Measurements from ENCODE around the gene SPRED2.

Gene SPRED2

DNA sequence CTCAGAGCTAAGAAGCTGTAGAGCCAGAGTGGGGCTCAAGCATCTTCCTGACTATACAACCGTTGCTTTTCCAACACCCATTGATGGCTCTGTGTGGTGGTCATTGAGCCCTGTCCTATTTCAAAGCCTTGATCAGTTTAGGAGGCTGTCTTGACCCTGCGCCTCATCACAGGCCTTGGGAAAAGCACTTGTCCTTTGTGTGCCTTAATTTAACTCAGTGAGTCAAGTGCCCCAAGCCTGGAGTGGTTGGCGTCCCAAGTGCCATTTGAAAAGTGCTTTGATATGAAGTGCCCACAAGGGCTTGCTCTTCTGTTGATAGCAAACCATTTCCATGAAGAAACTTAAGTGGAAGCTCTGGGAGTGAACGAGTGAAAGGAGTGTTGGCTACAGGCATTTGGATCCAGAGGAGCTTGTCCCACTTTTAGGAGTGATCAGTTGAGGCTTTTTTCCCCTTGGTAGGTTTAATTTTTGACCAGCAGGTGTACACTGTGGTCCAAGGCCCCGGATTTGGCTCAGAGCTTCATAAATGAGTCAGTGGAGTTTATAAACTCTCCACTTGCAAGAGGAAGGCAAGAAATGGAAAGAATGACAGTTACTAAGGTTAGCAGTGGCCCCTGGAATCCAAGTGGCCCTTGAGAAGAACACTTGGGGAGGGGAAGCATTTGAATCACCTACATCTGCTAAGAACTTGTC is 154.5 kb downstream of the SPRED2 start:
- Histone ChIP-seq H3K9me3 (ENCODE audit: insufficient read depth, low read length) (no peaks in the 10 kb centered on the region), H3K4me2 (ENCODE audit: low read length) (no peak overlapping the region), H3K27ac (ENCODE audit: low read length) (no peak overlapping the region), H4K20me1 (ENCODE audit: insufficient read depth, low read length) (peaks cover 5% of the 10 kb centered on the region; the same call in 1 of the 2 replicates), H3K9ac (ENCODE audit: low read length) (no peak overlapping the region), H3K27me3 (ENCODE audit: low read depth, low read length) (no peaks in the 10 kb centered on the region), H3K79me2 (ENCODE audit: low read length) (no peaks in the 10 kb centered on the region), H3K4me3 (ENCODE audit: low read length) (no peak overlapping the region), H3K36me3 (replicated peaks; ENCODE audit: low read depth, low read length) (peaks cover 4% of the 10 kb centered on the region), H3K4me1 (ENCODE audit: low read length) (no peaks in the 10 kb centered on the region), H2AFZ (ENCODE audit: low read depth, low read length) (no peak overlapping the region)
- no peak for TF ChIP-seq EZH2phosphoT487 (IDR thresholded peaks at IDR 0.05; ENCODE audit: low read depth)
- TF ChIP-seq, protein P1, sequence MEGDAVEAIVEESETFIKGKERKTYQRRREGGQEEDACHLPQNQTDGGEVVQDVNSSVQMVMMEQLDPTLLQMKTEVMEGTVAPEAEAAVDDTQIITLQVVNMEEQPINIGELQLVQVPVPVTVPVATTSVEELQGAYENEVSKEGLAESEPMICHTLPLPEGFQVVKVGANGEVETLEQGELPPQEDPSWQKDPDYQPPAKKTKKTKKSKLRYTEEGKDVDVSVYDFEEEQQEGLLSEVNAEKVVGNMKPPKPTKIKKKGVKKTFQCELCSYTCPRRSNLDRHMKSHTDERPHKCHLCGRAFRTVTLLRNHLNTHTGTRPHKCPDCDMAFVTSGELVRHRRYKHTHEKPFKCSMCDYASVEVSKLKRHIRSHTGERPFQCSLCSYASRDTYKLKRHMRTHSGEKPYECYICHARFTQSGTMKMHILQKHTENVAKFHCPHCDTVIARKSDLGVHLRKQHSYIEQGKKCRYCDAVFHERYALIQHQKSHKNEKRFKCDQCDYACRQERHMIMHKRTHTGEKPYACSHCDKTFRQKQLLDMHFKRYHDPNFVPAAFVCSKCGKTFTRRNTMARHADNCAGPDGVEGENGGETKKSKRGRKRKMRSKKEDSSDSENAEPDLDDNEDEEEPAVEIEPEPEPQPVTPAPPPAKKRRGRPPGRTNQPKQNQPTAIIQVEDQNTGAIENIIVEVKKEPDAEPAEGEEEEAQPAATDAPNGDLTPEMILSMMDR (IDR thresholded peaks at IDR 0.05; ENCODE audit: low read depth, low read length), result no peak; the same call in 1 of the 2 replicates

DNA sequence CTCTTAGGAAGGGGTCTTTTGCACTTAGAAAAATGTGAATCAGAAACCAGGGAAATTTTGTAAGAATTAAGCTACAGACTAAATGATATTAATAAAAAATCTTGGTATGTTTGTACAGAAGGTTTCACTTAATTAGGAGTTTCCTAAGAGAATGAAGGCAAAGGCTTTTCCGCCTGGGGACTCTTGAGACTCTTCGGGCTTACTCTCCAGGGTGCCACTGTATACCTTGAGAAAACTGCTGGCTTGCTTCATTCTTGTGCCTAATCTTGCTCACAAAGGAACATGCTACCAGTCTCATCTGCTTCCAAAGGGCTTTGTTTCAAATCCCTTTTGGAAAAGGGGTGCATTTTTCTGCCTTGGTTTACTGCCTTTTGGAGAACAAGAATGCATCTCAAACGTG is 155.3 kb downstream of the SPRED2 start:
- no peak overlapping the region for H3K4me3 ChIP-seq (ENCODE audit: low read length)
- H4K20me1 ChIP-seq (ENCODE audit: insufficient read depth, low read length), result peaks cover 5% of the 10 kb centered on the region; the same call in 1 of the 2 replicates
- no peak overlapping the region for H2AFZ ChIP-seq (ENCODE audit: low read depth, low read length)
- no peaks in the 10 kb centered on the region for H3K79me2 ChIP-seq (ENCODE audit: low read length)
- no peaks in the 10 kb centered on the region for H3K27me3 ChIP-seq (ENCODE audit: low read depth, low read length)
- H3K27ac ChIP-seq (ENCODE audit: low read length), result no peak overlapping the region
- peaks cover 13% of the 10 kb centered on the region for H3K36me3 ChIP-seq (replicated peaks; ENCODE audit: low read depth, low read length)
- TF ChIP-seq EZH2phosphoT487 (IDR thresholded peaks at IDR 0.05; ENCODE audit: low read depth), result no peak
- TF ChIP-seq, protein P1 (IDR thresholded peaks at IDR 0.05; ENCODE audit: low read depth, low read length), result no peak
- no peaks in the 10 kb centered on the region for H3K4me1 ChIP-seq (ENCODE audit: low read length)
- H3K4me2 ChIP-seq (ENCODE audit: low read length), result no peak overlapping the region
- no peak overlapping the region for H3K9ac ChIP-seq (ENCODE audit: low read length)
- H3K9me3 ChIP-seq (ENCODE audit: insufficient read depth, low read length), result no peaks in the 10 kb centered on the region

DNA sequence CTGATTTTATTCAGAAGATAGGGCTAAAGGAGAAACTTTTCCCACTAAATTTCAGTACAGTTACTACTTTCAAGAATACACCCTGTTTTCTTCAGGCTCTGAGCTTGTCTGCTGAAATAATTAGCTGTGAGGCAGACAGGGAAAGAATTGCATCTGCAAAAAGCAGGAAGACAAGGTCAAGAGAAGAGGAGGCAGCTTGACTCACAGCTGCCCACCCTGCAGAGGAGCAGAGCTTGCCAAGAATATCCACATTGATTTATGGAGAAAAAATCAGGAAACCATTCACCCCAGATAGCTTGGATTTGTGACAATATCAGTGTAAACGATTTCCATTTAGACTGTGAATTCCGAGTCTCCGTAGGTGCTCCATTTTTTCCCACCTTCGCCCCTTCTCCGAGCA is 155.8 kb downstream of the SPRED2 start:
- TF ChIP-seq, protein P1 (IDR thresholded peaks at IDR 0.05; ENCODE audit: low read depth, low read length), result no peak
- TF ChIP-seq EZH2phosphoT487 (IDR thresholded peaks at IDR 0.05; ENCODE audit: low read depth), result no peak
- Histone ChIP-seq H3K27me3 (ENCODE audit: low read depth, low read length) (no peaks in the 10 kb centered on the region), H3K27ac (ENCODE audit: low read length) (no peak overlapping the region)

DNA sequence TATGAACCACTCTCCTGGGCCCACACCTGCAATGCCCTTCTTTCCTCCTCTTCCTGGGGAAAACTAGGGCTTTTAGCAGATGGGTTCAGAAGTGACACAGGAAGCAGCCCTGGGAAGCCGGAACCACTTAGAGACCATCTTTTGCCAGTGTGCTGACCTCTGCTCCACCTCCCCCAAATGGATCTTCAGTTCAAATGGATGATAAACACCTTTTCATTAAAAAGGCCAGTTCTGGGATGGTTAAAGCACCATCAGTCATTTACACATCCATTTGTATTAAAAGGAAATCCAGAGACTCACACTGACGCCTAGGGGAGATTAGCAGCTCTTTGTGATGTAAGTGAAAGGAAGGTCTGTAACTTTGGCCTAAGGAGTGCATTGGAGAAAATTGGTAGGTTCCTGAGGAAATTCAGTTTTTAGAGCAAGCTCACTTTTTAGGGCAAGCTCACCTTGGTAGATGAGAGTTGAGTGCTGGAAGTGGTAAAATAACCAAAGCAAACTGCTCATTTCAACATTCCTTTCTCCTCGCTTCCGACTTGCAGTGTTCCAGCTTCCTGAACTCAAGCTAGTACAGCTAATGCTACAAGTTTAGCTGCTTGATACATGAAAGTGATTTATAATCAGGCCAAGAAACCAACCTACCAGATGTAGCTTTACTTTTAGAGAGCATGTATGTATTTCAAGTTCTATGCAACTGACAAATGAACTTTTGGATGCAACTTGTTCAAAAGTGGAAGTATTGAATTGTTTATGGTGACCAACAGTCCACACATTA is 157.1 kb downstream of the SPRED2 start:
- Histone ChIP-seq H2AFZ (ENCODE audit: low read depth, low read length) (no peak overlapping the region), H3K27me3 (ENCODE audit: low read depth, low read length) (no peaks in the 10 kb centered on the region)

More for the DNA sequence above, 155.8 kb downstream of the SPRED2 start:
- Histone ChIP-seq H4K20me1 (ENCODE audit: insufficient read depth, low read length) (peaks cover 5% of the 10 kb centered on the region; the same call in 1 of the 2 replicates), H3K9me3 (ENCODE audit: insufficient read depth, low read length) (no peaks in the 10 kb centered on the region), H3K4me3 (ENCODE audit: low read length) (no peak overlapping the region), H3K4me2 (ENCODE audit: low read length) (no peak overlapping the region), H3K79me2 (ENCODE audit: low read length) (no peaks in the 10 kb centered on the region), H3K36me3 (replicated peaks; ENCODE audit: low read depth, low read length) (peaks cover 13% of the 10 kb centered on the region), H2AFZ (ENCODE audit: low read depth, low read length) (no peak overlapping the region), H3K4me1 (ENCODE audit: low read length) (no peaks in the 10 kb centered on the region), H3K9ac (ENCODE audit: low read length) (no peak overlapping the region)

More for the DNA sequence above, 157.1 kb downstream of the SPRED2 start:
- Histone ChIP-seq H3K36me3 (replicated peaks; ENCODE audit: low read depth, low read length) (peaks cover 19% of the 10 kb centered on the region), H3K4me3 (ENCODE audit: low read length) (no peak overlapping the region), H3K79me2 (ENCODE audit: low read length) (no peaks in the 10 kb centered on the region), H3K4me2 (ENCODE audit: low read length) (no peak overlapping the region), H3K4me1 (ENCODE audit: low read length) (no peaks in the 10 kb centered on the region), H3K27ac (ENCODE audit: low read length) (no peak overlapping the region), H3K9ac (ENCODE audit: low read length) (no peak overlapping the region), H3K9me3 (ENCODE audit: insufficient read depth, low read length) (no peaks in the 10 kb centered on the region), H4K20me1 (ENCODE audit: insufficient read depth, low read length) (peaks cover 5% of the 10 kb centered on the region; the same call in 1 of the 2 replicates)
- TF ChIP-seq, protein P1 (IDR thresholded peaks at IDR 0.05; ENCODE audit: low read depth, low read length), result no peak
- no peak for TF ChIP-seq EZH2phosphoT487 (IDR thresholded peaks at IDR 0.05; ENCODE audit: low read depth)
